A549 (cell line): ENCODE data around the gene FAM120B. TPM values are rescaled to one million over a fixed set of nuclear protein-coding genes. Genes with fewer than 3 reads are reported as not detected.

Source experiments
- ATAC-seq, 2 experiments: fragments of 200-7000 bp in 1 of 2; fragments of >200 bp in 1 of 2; cut with Nextera tagmentation in 1 of 2; cut with Tn5 transposase in 1 of 2; 3 replicates each; pipeline versions ENCODE4 v1.8.0 to v1.9.1; 2018 to 2020; ENCODE audit warnings: mild to moderate bottlenecking in 1 of 2, moderate library complexity in 1 of 2
- CTCF ChIA-PET: fragments of 300-600 bp; sonication (Branson Sonifier 250); formaldehyde crosslinking; extraction: SDS; loops from one replicate; lab custom pipeline; 2021; ENCODE audit warnings: antibody characterized with exemption, inconsistent platforms; lab: Yijun Ruan, JAX
- POLR2A ChIA-PET: fragments of 350-600 bp; formaldehyde crosslinking; extraction: SDS; loops from one replicate; lab custom pipeline; 2021; ENCODE audit warnings: antibody characterized with exemption, inconsistent platforms; lab: Yijun Ruan, JAX
- DNase-seq, 2 experiments: peaks; one replicate each; pipeline versions ENCODE4 v3.0.0 to v3.0.0-alpha.2; 2011 to 2016; ENCODE audit warnings: low read depth in 1 of 2, low spot score in 1 of 2
- FAIRE-seq: peaks from 2 replicates; lab custom pipeline; 2011; peaks lifted over from hg19 to GRCh38; lab: Jason Lieb, UNC
- H3K27ac ChIP-seq, 2 experiments: fragments of >200 bp; sonication (Bioruptor Twin); formaldehyde crosslinking; 3 replicates each; pipeline ENCODE4 v1.5.1; 2016 to 2017
- H3K4me1 ChIP-seq: fragments of >200 bp; sonication (Bioruptor Twin); formaldehyde crosslinking; 3 replicates; pipeline ENCODE4 v1.6.1; 2016
- H3K4me2 ChIP-seq: fragments of >200 bp; sonication (Bioruptor Twin); formaldehyde crosslinking; 3 replicates; pipeline ENCODE4 v1.6.1; 2016
- H3K4me3 ChIP-seq: fragments of >200 bp; sonication (Bioruptor Twin); formaldehyde crosslinking; 3 replicates; pipeline ENCODE4 v1.5.1; 2016
- H3K9me3 ChIP-seq: fragments of >200 bp; sonication (Bioruptor Twin); formaldehyde crosslinking; 3 replicates; pipeline ENCODE4 v1.6.1; 2016
- BHLHE40 ChIP-seq: IDR thresholded peaks from 2 replicates; pipeline ENCODE4 v1.6.1; 2012; ENCODE audit warnings: low read depth, low read length, inconsistent platforms
- CBX8 ChIP-seq: fragments of 200-600 bp; sonication (generic); IDR thresholded peaks from 2 replicates; pipeline ENCODE4 v1.6.1; 2016
- CTCF ChIP-seq: fragments of >200 bp; sonication (Bioruptor Twin); formaldehyde crosslinking; IDR thresholded peaks from 3 replicates; pipeline ENCODE4 v1.5.1; 2016
- ESRRA ChIP-seq: fragments of 150-350 bp; IDR thresholded peaks from 2 replicates; pipeline ENCODE4 v1.6.1; 2014; ENCODE audit warnings: mild to moderate bottlenecking, low read length, borderline replicate concordance
- FOSB ChIP-seq: fragments of 250-450 bp; sonication (Bioruptor Pico); IDR thresholded peaks from 2 replicates; pipeline ENCODE4 v1.5.0; 2020; ENCODE audit warnings: mild to moderate bottlenecking, moderate library complexity
- FOSL2 ChIP-seq, 2 experiments: fragments of 450-650 bp in 1 of 2; fragments of >200 bp in 1 of 2; sonication (Bioruptor Twin) in 1 of 2; formaldehyde crosslinking; IDR thresholded peaks; 2 replicates each; pipeline versions ENCODE4 v1.5.0 to v1.6.1; 2016 to 2020; ENCODE audit warnings: mild to moderate bottlenecking in 1 of 2, moderate library complexity in 1 of 2
- FOXS1 ChIP-seq: fragments of 250-450 bp; sonication (Bioruptor Pico); IDR thresholded peaks from 2 replicates; pipeline ENCODE4 v1.5.0; 2020; ENCODE audit warnings: mild to moderate bottlenecking, moderate library complexity
- GATA3 ChIP-seq: IDR thresholded peaks from 2 replicates; pipeline ENCODE4 v1.6.1; 2012; ENCODE audit warnings: borderline replicate concordance
- HES2 ChIP-seq: fragments of >200 bp; sonication (Bioruptor Twin); formaldehyde crosslinking; IDR thresholded peaks from 2 replicates; pipeline ENCODE4 v1.6.1; 2016
- HEYL ChIP-seq: fragments of 250-450 bp; sonication (Bioruptor Pico); IDR thresholded peaks from 2 replicates; pipeline ENCODE4 v1.8.0; 2021; ENCODE audit warnings: mild to moderate bottlenecking, moderate library complexity
- JUNB ChIP-seq: fragments of >200 bp; sonication (Bioruptor Twin); formaldehyde crosslinking; IDR thresholded peaks from 2 replicates; pipeline ENCODE4 v1.6.1; 2016
- KDM5A ChIP-seq: fragments of 200-600 bp; sonication (generic); IDR thresholded peaks from 2 replicates; pipeline ENCODE4 v1.6.1; 2016; ENCODE audit warnings: antibody characterized with exemption, mild to moderate bottlenecking
- REST ChIP-seq: fragments of 200-600 bp; sonication (generic); IDR thresholded peaks from 2 replicates; pipeline ENCODE4 v1.6.1; 2016; ENCODE audit warnings: antibody characterized with exemption, mild to moderate bottlenecking, moderate library complexity
- RFX5 ChIP-seq: fragments of 450-650 bp; IDR thresholded peaks from 2 replicates; pipeline ENCODE4 v1.7.1; 2014; ENCODE audit warnings: antibody characterized with exemption, mild to moderate bottlenecking, moderate library complexity
- USF2 ChIP-seq: fragments of 450-650 bp; IDR thresholded peaks from 2 replicates; pipeline ENCODE4 v1.6.1; 2014; ENCODE audit warnings: antibody characterized with exemption
- ZC3H11A ChIP-seq: fragments of 450-650 bp; IDR thresholded peaks from 2 replicates; pipeline ENCODE4 v1.6.1; 2014; ENCODE audit warnings: antibody characterized with exemption, mild to moderate bottlenecking
- ZSCAN20 ChIP-seq: fragments of 250-450 bp; sonication (Bioruptor Pico); IDR thresholded peaks from 2 replicates; pipeline ENCODE4 v1.8.0; 2022; ENCODE audit warnings: mild to moderate bottlenecking, moderate library complexity
- WGBS: methylation state at CpG from one replicate; pipeline ENCODE4 v1.1.6; 2017; ENCODE audit errors: missing lambda C conversion rate; 5-methylcytosine and 5-hydroxymethylcytosine counted together
- polyA plus RNA-seq, 4 experiments: library from polyadenylated mRNA; depleted of rRNA in 3 of 4; stranded (reverse); fragments of >200 nt; fragmentation: RNase III in 1 of 4; extraction: RNeasy Plus Mini Kit Qiagen cat#74134 plus additional on column Dnase treatment in 1 of 4; gene quantifications; 2 replicates in 3 of 4; 3 replicates in 1 of 4; pipeline ENCODE4 v1.2.3, GENCODE V29; 2011 to 2017

Gene FAM120B
- polyA plus RNA-seq, 2 of the 4 experiments (the other 2 are of a cell fraction), result 7.0 to 7.7 TPM

GRCh38 chr6:170286246-170286933 lies 20.2 kb upstream of the FAM120B start (continued):
- TF ChIP-seq HEYL (CRISPR knock-in tag), result no peak
- no peak for TF ChIP-seq ZC3H11A
- TF ChIP-seq FOSL2 (IDR thresholded peaks at IDR 0.05), result no peak
- TF ChIP-seq FOSL2 (CRISPR knock-in tag; IDR thresholded peaks at IDR 0.05), result no peak

GRCh38 chr6:170286934-170287265 lies 19.7 kb upstream of the FAM120B start:
- POLR2A ChIA-PET, result no interaction called here
- no peak for FAIRE-seq

GRCh38 chr6:170287371-170287876 lies 19.1 kb upstream of the FAM120B start:
- no peak for DNase-seq
- no peaks in the 10 kb centered on the region for H3K9me3 ChIP-seq
- H3K27ac ChIP-seq, result no peak overlapping the region
- ChIA-PET CTCF (no interaction called here), POLR2A (no interaction called here)
- H3K4me2 ChIP-seq, result no peak overlapping the region
- no peak for ATAC-seq
- peaks cover 11% of the 10 kb centered on the region; the same call in 2 of the 3 replicates for H3K4me1 ChIP-seq
- WGBS, result 35% methylated on average over 5 of the region's 12 CpGs
- FAIRE-seq, result no peak
- H3K4me3 ChIP-seq, result no peak overlapping the region
- TF ChIP-seq ZC3H11A (no peak), CTCF (no peak), REST (no peak), BHLHE40 (no peak), ESRRA (no peak), FOXS1 (CRISPR knock-in tag) (no peak), KDM5A (no peak), CBX8 (no peak), JUNB (no peak), HES2 (no peak), GATA3 (no peak), FOSB (CRISPR knock-in tag) (no peak), ZSCAN20 (no peak), USF2 (no peak), RFX5 (no peak)

More at GRCh38 chr6:170286934-170287265, 19.7 kb upstream of the FAM120B start:
- H3K4me1 ChIP-seq, result peaks cover 6% of the 10 kb centered on the region; the same call in 2 of the 3 replicates
- TF ChIP-seq REST, result no peak
- H3K9me3 ChIP-seq, result no peaks in the 10 kb centered on the region
- no peak overlapping the region for H3K4me2 ChIP-seq
- no peak for ATAC-seq
- no peak overlapping the region for H3K27ac ChIP-seq
- no peak overlapping the region for H3K4me3 ChIP-seq
- 73% methylated on average over 2 of the region's 2 CpGs for WGBS
- CTCF ChIA-PET, result interaction anchor here (0.6 kb wide), 1 partner anchor 1964 kb away, joined by 3 read pairs; no protein-coding TSS in a partner anchor
- DNase-seq, result no peak
